ENCODE measurements around the gene THSD7B.

The THSD7B gene

GRCh38 chr2:137157851-137158250, 392.5 kb downstream of the THSD7B start:
- DNase-seq = no peak

- DNase-seq = no peak
Measured at GRCh38 chr2:137161250-137161649, 395.9 kb downstream of the THSD7B start.

GRCh38 chr2:137165968-137166367, 400.6 kb downstream of the THSD7B start:
- no peak for DNase-seq

GRCh38 chr2:137167651-137168050, 402.3 kb downstream of the THSD7B start:
- DNase-seq = no peak

- no peak for DNase-seq
Measured at GRCh38 chr2:137168552-137168951, 403.2 kb downstream of the THSD7B start.

- no peak for DNase-seq
Measured at GRCh38 chr2:137172162-137172561, 406.8 kb downstream of the THSD7B start.

GRCh38 chr2:137173463-137173862, 408.1 kb downstream of the THSD7B start:
- no peak for DNase-seq

GRCh38 chr2:137175246-137175645, 409.9 kb downstream of the THSD7B start:
- no peak for DNase-seq

- no peak for DNase-seq
Measured at GRCh38 chr2:137178951-137179377, 413.6 kb downstream of the THSD7B start.

GRCh38 chr2:137179542-137179941, 414.2 kb downstream of the THSD7B start:
- DNase-seq = no peak

GRCh38 chr2:137180012-137180411, 414.7 kb downstream of the THSD7B start:
- no peak for DNase-seq

- no peak for DNase-seq
Measured at GRCh38 chr2:137181370-137181769, 416.0 kb downstream of the THSD7B start.

- no peak for DNase-seq
Measured at GRCh38 chr2:137182071-137182470, 416.7 kb downstream of the THSD7B start.

- DNase-seq = no peak
Measured at GRCh38 chr2:137183206-137183898, 418.0 kb downstream of the THSD7B start.

- no peak for DNase-seq
Measured at GRCh38 chr2:137185378-137186078, 420.2 kb downstream of the THSD7B start.

- no peak for DNase-seq
Measured at GRCh38 chr2:137187216-137187615, 421.9 kb downstream of the THSD7B start.

GRCh38 chr2:137190411-137191195, 425.3 kb downstream of the THSD7B start:
- DNase-seq = no peak

- no peak for DNase-seq
Measured at GRCh38 chr2:137192366-137193310, 427.3 kb downstream of the THSD7B start.

GRCh38 chr2:137193401-137193800, 428.1 kb downstream of the THSD7B start:
- DNase-seq = no peak

GRCh38 chr2:137194111-137194510, 428.8 kb downstream of the THSD7B start:
- DNase-seq = no peak

GRCh38 chr2:137199751-137200150, 434.4 kb downstream of the THSD7B start:
- DNase-seq = no peak

- no peak for DNase-seq
Measured at GRCh38 chr2:137202318-137202717, 437.0 kb downstream of the THSD7B start.

- no peak for DNase-seq
Measured at GRCh38 chr2:137205324-137205723, 440.0 kb downstream of the THSD7B start.

Data from NCI-H1105 (cell line).